HG03025 (cell line): ENCODE data around the gene DNAJB8.

Source experiments
- ATAC-seq: cut with Tn5 transposase; IDR thresholded peaks from one replicate; pipeline ENCODE4 v1.9.1; 2021; ENCODE audit warnings: mild to moderate bottlenecking, moderate library complexity; ENCODE audit not compliant: unreplicated experiment, low FRiP score

The DNAJB8 gene

DNA sequence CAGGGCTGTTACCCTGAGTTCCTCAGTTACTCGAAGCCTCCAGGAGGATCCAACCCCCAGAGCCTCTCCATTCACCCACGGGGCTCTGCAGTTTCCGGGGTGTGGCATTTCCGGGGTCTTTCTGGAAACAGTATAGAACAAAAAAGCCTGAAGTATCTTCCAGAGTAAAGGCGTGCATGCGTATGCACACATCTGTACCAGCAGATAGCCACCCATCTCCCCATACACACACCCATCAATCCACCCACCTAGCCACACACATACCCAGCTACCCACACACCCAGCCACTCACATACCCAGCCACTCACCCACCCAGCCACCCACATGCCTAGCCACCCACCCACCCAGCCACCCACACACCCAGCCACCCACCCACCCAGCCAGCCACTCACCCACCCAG lies 2.9 kb upstream of the DNAJB8 start:
- ATAC-seq = no peak

DNA sequence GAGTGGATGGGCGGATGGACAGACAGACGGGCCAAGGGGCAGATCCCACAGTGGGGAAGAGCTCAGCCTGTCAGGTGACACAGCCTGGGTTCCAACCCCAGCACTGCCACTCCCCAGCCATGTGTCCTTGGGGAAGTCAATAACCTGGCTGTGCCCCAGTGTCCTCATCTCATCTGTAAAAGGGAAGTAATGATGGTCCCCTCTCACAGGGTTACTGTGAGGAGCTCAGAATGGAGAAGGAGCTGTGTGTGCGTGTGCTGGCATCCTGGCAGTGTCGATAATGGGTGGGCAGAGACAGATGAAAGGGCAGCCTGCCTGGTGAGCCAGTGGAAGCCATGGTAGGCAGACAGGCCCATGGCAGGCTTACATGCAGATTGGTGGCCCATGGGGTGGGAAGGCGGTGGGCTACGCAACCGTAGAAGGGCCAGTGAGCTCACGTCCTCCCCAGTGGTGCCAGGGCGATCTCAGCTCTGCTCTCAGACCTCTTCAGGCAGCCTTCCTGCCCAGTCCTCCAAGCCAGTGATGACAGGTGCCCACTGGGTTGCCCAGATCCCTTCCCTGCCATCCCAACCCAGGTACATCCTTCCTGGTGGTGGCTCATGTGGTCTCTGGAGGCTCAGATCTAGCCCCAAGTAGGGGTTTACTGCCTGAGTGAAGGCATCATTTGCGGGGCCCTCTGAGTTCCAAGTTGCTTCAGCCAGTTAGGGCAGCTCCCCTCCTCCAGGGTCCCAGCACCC lies 2.3 kb upstream of the DNAJB8 start:
- ATAC-seq = no peak

DNA sequence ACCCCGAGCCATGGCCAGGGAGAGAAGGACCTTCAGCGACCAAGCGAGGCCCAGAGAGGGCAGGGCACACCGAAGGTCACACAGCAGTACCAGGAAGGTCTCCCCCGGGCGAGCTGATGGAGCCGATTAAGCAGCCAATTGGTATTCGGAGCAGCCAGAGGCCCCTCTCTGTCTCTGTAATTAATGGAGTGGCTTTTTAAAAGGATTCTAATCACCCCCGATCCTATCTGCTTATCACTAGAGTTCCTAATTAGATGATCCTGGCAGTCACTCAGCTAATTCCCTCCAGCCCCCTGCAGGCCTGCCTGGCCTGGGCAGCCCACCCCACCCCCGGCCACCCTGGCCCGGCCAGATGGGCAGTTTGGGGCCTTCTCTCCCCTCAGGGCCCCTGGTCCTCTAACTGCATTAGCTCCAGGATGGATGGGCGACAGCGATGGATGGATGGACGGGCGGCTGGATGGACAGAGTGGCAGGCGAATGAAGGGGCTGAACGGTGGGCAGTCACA lies 1.6 kb upstream of the DNAJB8 start:
- ATAC-seq = no peak

DNA sequence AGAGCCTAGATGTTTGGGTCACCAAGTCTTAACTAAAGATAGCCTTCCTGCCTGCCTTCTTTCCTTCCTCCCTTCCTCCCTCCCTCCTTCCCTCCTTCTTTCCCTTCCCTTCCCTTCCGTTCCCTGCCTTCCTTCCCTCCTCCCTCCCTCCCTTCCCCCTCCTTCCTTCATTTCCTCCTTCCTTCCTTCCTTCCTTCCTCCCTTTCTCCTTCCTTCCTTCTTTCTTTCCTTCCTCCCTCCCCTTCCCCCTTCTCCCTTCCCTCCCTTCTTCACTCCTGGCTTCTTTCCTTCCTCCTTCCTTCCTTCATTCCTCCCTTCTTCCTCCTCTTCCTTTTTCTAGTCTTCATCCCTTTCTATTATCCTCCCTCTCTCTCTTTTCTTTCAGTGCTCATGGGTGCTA lies 2.0 kb downstream of the DNAJB8 start:
- ATAC-seq = no peak

DNA sequence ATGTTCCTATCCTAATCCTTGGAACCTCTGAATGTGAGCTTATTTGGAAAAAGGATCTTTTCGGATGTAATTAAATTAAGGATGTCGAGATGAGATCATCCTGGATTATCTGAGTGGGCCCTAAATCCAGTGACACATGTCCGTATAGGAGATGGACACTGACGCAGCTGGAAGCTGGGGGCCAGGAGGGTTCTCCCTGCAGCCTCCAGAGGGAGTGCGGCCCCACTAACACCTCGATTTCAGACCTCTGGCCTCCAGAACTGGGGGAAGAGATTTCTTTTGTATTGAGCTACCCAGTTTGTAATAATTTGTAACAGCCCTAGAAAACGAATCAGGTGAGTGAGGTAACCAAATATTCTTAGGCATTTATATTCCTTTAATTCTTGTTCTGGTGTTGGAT lies 2.5 kb downstream of the DNAJB8 start:
- ATAC-seq = no peak

DNA sequence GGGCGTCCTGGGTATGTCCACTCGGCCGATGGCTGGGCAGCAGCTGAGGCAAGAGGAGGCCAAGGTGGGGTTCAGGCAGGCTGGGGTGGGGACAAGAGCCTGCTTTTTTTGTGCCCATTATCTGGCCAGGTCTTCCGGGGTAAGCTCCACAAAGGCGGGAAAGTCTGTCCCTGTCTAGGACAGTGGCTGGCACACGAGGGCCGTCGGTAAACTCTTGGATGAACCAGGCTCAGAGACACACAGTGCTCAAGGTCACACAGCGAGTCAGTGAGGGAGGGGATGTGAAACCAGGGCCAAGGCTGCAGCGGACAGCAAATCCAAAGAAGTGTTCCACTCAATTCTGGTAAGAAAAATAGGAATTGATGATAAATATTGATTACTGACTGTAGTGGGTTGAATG lies 2.9 kb downstream of the DNAJB8 start:
- ATAC-seq = no peak

DNA sequence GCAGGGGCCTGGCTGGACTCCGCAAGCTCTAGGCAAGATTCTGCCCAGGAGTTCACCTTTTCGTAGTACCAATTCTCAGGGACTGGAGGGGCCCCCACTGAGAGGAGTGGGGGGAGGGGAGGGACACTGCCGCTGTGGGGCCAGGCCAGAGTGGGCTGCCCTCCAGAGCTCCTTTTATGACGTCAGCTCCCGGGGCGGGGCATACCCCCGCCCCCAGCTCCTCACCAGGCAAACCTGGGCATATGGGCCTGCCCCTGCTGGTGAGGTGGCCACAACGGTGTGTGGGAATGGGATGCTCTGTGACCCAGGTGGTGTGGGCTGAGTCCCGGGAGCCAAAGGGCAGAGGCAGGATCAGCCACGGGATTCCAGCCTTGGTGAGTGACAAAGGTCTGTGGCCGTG lies 3.3 kb downstream of the DNAJB8 start:
- no peak for ATAC-seq

DNA sequence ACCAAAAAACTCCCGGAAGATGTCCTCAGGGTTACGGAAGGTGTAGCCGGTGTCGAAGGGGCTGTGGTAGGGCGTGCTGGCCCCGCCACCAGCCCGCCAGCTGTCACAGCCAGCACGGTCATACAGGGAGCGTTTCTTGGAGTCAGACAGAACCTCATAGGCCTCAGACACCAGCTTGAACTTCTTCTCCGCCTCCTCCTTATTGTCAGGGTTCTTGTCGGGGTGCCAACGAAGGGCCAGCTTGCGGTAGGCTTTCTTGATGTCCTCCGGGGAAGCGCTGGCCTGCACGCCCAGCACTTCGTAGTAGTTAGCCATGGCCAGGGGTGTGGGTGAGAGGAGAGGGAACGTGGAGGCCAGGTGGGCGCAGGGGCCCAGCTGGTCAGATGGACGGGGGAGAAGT lies 3.8 kb downstream of the DNAJB8 start:
- ATAC-seq = no peak

DNA sequence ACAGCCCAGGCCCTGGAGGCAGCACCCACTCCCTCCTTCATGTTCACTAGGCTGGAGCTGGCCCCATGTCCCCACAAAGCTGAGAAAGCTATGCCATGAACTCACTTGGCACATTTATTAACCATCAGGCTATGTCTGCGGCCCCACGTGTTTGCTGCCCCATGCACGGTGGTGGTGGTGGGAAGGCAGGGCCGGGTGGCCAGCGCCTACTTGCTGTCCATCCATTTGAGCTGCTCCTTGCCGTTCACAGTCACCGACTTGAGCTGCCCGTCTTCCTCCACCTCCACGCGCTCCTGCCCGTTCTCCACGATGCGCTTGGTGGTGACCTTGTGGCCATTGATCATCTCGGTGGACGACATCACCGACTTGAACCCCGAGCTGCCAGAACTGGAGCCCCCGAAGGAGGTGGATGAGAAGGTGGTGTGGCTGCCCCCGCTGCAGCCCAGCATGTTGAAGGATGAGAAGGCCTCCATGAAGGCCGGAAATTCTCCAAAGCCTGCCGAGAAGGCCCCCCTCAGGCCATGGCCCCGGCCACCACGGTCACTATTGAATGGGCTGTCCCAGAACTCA lies 4.3 kb downstream of the DNAJB8 start:
- no peak for ATAC-seq

DNA sequence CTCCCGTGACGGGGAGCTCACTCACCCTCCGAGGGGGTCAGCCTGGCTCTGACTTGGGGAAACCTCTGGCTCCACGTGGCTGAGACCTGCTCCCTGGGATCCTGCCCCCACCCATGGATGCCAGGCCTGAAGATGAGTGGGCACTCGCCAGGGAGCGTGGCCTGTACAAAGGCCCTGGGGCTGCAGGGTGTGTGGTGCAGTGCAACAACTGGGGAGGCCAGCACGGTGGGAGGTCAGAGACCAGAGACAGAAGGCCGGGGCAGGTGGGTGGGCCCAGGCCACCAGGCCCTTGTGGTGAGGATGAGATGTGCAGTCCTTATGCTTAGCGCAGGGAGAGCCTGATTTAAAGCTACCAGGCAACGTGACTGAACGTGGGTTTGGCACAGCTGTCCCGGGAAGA lies 5.0 kb downstream of the DNAJB8 start:
- ATAC-seq = no peak

DNA sequence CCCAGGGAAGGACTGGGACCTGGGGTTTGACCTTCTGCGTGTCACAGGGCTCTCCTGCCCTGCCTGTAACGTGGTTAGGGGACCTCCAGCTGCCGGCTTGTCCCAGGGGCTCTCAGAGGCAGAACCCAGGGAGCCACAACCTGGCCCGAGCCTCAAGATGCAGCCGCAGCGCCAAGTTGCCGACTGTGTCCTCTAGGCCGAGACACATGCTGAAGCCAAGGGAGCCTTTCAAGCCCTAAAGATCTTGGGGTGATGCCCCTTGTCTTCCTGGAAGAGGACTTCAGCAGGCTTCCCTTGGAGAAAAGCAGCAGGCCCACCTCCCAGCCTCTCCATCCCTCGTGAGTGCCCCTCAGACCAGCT lies 7.2 kb downstream of the DNAJB8 start:
- no peak for ATAC-seq

DNA sequence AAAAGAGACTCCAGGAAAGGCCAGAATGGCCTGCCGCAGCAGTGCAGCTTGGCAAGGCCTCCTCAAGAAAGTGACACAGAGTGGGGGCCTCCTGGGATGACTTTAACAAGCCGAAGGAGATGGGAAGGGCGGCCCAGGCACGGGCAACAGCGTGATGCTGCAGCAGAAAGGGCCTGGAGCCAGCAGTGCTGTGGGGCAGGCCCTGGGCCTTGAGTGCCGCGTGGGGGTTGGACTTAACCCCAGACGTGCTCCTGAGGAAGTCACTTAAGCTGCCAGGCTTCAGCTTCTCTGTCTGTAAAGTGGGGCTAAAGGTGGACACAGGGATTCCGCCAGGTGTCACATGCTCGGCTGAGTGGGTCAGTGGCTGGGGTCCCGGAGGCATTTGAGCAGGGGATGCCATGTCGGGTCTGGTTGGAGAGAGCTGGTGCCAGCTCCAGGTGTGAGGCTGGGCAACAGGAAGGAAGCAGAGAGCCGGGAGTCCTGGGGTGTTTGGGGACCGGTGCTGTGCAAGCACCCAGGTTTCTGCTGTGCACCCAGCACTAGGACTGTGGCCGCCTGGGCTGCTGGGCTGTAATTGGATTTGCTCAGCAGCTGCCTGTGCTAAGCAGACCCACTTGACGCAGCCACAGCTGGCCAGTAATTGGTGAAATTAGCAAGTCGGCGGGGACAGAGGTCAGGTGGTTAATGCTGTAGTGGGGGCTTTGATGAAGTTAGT lies 7.8 kb downstream of the DNAJB8 start:
- ATAC-seq = no peak

DNA sequence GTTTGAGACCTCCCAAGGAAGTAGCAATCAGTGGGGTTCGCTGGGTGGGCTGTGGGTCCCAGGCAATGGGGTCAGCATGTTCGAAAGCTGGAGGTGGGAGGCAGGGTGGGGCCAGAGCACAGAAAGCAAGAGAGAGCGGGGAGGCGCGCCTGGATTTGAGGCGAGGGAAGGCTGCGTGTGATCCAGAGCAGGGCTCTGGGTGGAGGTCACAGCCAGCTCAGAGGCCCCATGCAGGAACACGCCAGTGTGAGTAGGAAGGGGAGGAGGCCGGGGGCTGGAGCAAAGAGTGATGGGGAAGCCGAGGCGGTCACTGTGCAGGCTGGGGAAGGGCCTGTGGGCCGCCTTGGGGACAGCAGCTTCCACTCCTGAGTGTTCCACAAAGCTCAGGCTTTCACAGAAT lies 8.8 kb downstream of the DNAJB8 start:
- no peak for ATAC-seq

DNA sequence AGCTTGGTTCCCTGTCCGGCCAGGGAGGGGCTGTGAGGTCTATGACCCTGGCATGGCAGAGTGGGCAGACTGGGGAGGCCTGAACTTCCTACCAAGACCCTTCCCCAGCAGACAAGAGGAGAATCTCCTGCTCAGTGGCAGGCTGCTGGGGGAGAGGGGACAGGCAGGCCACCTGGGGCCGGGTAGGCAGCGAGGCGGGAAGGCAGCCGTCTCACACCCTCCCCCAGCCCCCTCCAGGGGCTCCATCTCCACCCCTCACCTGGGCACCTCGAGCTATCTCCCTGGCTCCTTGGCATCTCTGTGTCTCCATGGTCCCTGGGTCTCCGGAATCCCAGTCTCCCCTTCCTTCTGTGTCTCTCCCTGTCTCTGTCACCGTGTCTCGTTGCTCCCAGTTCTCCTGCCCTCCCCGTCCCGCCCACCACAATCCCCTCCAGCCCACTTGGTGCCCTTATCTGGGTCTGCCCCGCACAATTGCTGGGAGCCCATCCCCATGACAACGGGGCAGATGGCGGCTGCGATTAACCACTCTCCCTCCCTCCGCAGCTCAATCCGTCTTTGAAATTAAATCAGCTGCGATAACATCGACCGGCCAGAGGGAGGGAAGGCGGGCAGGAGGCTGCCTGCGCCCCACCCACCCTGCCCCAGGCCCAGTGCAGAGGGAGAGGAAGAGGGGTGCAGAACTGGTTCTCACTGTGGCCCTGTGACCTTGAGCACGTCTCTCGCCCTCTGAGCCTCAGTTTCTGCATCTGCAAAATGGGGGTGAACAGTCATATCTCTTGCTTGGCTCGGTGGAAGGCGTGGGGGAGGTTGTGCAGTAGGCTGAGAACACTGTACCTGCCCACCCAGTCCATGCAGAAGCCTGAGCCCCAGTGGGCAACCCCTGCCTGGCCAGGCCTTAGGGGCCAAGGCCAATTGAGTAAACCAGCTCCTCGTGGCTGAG lies 9.6 kb downstream of the DNAJB8 start:
- ATAC-seq = no peak

DNA sequence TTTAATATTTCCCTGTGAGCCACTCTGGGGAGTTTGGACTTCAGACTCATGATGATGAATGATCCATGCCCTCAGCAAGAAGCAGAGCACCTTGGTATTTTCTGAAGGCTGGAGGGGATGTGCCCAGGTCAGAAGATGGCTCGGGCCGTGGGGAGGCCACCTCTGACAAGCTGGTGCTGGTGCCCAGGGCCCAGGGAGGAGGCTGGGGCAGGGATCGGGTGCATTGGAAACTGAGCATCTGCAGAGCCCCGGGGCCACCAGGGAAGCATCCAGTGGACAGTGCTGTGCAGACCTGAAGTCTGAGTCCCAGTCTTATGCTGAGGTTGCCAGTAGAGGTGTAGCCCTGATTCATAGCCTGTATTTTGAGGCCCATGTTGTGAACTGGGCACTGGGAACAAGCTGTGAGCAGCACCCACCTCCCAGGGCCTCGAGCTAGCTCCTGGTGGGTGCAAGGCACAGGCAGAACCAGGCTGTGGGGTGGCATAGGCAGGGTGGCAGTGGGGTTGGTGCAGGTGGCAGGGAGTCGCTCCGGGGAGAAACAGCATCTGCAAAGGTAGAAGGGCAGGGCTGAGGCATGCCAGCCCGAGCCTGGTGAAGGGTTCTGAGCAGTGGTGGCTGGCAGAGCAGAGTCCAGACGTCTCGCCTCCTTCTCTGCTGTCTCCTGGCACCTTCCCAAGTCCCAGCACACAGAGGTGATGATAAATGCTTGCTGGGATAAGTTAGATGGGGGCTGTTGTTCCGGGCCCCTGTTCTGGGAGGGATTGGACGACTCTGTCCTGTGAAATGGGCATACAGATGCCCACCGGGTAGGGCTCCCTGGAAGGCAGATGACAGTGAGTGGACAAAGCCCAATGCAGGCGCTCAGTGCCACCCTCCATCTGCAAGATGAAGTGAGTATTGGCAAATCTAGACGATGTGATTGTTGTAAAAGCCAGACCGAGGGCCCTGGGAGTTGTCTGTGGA lies 10.6 kb downstream of the DNAJB8 start:
- ATAC-seq = no peak

DNA sequence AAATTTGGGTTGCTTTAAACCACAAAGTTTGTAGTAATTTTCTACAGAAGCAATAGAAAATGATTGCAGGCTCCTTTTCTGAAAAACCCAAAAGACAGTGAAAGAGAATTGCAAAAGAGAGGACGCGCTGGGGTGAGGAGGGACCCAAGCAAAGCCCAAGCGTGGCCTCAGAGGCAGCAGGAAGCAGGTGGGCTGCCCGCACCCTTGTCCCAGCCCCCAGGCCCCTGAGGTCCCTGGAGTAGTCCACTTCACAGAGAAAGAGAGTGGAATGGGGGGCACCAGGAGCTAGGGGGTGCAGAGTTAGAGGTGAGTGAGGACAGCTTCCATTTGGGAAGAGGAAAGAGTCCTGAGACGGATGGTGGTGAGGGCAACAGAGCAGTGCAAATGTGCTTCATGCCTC lies 11.6 kb downstream of the DNAJB8 start:
- ATAC-seq = no peak

DNA sequence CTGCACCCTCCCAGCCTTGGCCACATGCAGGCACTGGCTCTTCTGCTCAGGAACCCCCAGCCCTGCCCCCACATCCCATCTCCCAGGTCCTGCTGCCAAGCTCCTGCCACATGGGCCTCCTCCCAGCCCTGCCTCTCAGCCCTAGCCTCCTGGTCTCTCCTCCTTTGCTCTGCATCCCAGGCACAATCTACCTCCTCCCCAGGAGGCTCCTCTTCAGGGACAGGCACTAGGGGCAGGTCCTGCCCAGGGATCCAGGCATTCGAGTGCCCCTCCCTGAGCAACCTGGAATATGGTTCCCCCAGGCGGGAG lies 12.4 kb downstream of the DNAJB8 start:
- no peak for ATAC-seq

DNA sequence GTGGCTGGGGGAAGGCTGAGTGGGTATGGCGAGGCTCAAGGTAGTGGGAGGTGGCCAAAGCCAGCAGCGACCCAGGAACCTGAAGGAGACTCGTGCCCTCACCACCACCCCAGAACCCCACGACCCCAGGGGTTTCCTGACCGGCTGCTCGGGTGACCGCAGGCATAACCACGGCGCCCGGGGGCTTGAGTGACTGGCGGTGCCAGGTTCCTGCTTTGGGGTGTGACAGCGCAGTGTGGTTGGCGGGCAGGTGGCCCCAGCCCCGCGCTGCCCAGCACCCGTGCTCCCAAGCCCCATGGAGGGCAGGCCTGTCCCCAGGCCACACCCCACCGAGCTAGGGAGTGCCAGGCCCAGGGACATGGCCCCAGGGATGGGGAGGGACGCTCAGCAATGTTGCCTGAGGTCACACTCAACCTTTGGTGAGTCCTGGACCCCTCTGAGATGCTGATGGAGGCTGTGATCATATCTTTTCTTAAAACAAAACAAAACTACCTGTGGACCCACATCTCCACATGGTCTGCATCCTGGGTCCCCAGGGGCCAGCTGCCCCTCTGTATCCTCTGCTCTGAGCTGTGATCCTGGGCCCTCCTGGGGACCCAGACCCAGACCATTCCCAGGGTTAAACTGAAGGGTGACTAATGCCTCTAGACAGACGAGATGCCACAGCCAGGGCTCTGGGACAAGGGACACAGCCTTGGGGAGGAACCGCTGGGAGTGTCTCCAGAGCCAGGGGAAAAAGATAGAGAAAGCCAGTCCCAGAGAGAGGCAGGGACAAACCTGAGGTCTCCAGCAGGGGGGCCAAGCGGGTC lies 13.0 kb downstream of the DNAJB8 start:
- ATAC-seq = no peak

DNA sequence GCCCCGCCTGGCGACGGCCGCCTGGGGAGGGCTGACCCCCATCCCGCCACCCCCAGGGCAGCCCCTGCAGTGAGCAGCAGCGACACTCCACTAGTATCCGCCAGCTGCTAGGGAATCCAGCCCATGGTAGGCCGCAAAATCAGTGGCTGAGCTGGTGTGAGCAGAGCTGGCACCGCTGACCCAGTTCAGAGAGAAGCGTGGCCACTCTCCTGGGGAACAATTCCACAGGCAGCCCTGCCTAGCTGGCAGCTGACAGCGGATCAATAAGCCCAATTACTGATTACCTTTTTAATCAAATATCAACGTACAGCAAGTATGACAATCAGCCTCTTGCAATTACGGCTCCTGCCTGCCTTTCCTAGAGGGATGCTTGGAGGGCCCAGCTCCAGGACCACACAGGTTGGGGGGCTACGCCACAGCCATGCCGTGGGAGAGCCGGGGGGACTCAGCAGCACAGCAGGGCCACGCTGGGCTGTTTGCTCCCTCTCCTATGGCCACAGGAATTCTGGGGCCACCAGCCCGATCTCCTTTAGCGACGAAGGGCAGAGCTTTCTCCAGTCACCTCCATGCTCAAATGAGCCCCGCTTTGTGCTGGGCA lies 13.9 kb downstream of the DNAJB8 start:
- ATAC-seq = no peak
